Nephron (organoid): Measurements from ENCODE around the gene GATAD1.
A peak's percentile ranks its signal among the peaks of the same experiment; 100 is the strongest.
"Not testable (repeated sequence)": the region's sequence is repeated elsewhere in the genome, so short reads cannot be mapped to it uniquely, and the experiment has no call there.

Experiments used
- H3K27ac Mint-ChIP-seq, 3 experiments: 2 replicates each; pipeline ENCODE4 v1.8.0; 2020; ENCODE audit warnings: mixed read lengths in 3 of 3, mild to moderate bottlenecking in 2 of 3, moderate library complexity in 1 of 3
- H3K27me3 Mint-ChIP-seq: 2 replicates; pipeline ENCODE4 v1.8.0; 2021; ENCODE audit warnings: low read depth, mild to moderate bottlenecking, moderate library complexity, mixed read lengths
- H3K36me3 Mint-ChIP-seq: 2 replicates; pipeline ENCODE4 v1.8.0; 2020; ENCODE audit warnings: low read depth, mixed read lengths
- H3K4me1 Mint-ChIP-seq: 2 replicates; pipeline ENCODE4 v1.8.0; 2020; ENCODE audit warnings: mixed read lengths
- H3K4me3 Mint-ChIP-seq, 3 experiments: 2 replicates each; pipeline ENCODE4 v1.8.0; 2020; ENCODE audit warnings: mild to moderate bottlenecking in 3 of 3, mixed read lengths in 3 of 3, moderate library complexity in 2 of 3
- H3K9me3 Mint-ChIP-seq: 2 replicates; pipeline ENCODE4 v1.8.0; 2020; ENCODE audit warnings: mixed read lengths
- CTCF ChIP-seq, 3 experiments: fragments of 200-600 bp; sonication (generic); IDR thresholded peaks; one replicate each; pipeline ENCODE4 v1.5.0; 2021; ENCODE audit warnings: antibody characterized with exemption in 3 of 3; ENCODE audit not compliant: unreplicated experiment in 3 of 3

Gene GATAD1

GRCh38 chr7:92460109-92460508 lies 12.8 kb downstream of the GATAD1 start:
- Mint-ChIP-seq H3K4me1 (no peaks in the 10 kb centered on the region), H3K9me3 (no peaks in the 10 kb centered on the region), H3K36me3 (peaks cover 15% of the 10 kb centered on the region), H3K4me3 (no peak overlapping the region), H3K27me3 (no peaks in the 10 kb centered on the region), H3K27ac (no peak overlapping the region)
- no peak for TF ChIP-seq CTCF (IDR thresholded peaks at IDR 0.05; ENCODE audit: unreplicated experiment in 3 of 3)

GRCh38 chr7:92460510-92460909 lies 13.2 kb downstream of the GATAD1 start:
- Mint-ChIP-seq H3K9me3 (no peaks in the 10 kb centered on the region), H3K27ac (no peak overlapping the region), H3K36me3 (peaks cover 15% of the 10 kb centered on the region), H3K4me3 (no peak overlapping the region), H3K4me1 (no peaks in the 10 kb centered on the region), H3K27me3 (no peaks in the 10 kb centered on the region)
- TF ChIP-seq CTCF (IDR thresholded peaks at IDR 0.05; ENCODE audit: unreplicated experiment in 3 of 3): no peak

DNA sequence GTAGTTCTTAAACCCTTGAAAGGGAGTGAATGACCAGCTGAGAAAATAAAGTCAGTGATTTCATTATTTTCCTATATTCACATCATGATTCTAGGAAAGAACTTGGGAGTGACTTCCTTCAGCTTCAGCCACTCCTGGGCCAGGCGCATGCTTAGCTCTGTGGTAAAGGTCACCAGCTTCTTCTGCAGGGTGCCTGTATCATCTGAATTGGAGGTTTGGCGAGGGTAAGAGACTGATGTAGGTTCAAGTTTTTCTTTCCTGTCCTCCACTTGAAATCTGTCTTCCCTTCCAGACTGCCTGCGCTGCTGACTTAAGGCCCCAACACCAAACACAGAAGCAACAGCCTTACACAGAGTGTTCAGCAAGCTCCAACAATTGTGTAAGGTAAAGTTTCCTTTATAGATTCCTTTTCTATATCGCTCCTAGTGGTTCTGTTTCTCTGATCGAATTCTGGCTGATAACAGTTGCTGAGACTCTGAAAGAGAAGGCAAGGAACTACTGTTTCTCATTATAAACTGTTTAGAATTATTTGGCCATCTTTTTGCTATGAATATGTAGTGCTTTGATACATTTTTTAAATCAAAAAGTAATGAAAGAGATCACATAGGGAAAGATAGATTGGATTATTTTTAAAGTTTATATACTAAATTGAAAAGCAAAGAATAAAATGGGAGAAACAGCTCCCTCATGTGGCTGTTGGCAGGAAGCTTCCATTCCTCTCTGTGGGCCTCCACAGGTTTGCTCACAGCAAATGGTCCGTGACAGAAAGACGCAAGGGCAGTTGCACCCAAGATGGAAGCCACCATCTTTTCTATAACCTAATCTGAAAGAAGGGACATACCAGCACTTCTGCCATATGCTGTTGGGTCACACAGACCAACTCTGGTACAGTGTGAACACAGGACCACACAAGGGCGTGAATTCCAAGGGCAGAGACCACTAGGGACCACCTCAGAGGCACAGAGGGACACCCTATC lies 14.0 kb downstream of the GATAD1 start:
- peak; percentile 75 to 81 (median 76) for TF ChIP-seq CTCF (IDR thresholded peaks at IDR 0.05; ENCODE audit: unreplicated experiment in 3 of 3)
- no peak overlapping the region for H3K4me3 Mint-ChIP-seq
- peaks cover 9% of the 10 kb centered on the region for H3K36me3 Mint-ChIP-seq
- no peaks in the 10 kb centered on the region for H3K4me1 Mint-ChIP-seq
- peak overlapping the region in 1 of 3 experiments; percentile 63 for H3K27ac Mint-ChIP-seq
- H3K9me3 Mint-ChIP-seq: no peaks in the 10 kb centered on the region
- H3K27me3 Mint-ChIP-seq: no peaks in the 10 kb centered on the region

GRCh38 chr7:92462560-92462959 lies 15.3 kb downstream of the GATAD1 start:
- H3K27ac Mint-ChIP-seq: no peak overlapping the region
- H3K9me3 Mint-ChIP-seq: peaks cover 2% of the 10 kb centered on the region
- H3K36me3 Mint-ChIP-seq: peaks cover 7% of the 10 kb centered on the region
- no peak overlapping the region for H3K4me3 Mint-ChIP-seq
- no peaks in the 10 kb centered on the region for H3K27me3 Mint-ChIP-seq
- H3K4me1 Mint-ChIP-seq: no peaks in the 10 kb centered on the region
- TF ChIP-seq CTCF (IDR thresholded peaks at IDR 0.05; ENCODE audit: unreplicated experiment in 3 of 3): no peak

DNA sequence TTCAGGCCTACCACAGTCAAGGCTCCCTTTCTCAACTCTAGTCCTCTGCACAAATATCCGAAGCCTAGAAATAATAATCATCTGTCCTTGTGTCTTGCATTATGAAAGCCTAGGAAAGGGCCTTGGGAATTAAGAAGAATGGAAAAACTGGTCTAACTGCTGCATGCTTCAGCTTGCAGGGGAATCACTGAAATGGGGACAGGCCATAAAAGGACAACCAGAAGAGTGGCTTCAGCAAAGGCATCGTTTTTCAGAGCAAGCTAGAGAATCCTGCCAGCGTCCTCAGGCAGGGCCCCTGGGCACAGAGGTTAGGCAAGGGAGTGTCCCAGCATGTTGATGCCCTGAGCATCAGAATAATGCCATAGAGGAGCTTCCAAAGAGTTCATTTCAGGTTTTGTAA lies 17.2 kb downstream of the GATAD1 start:
- no peak overlapping the region for H3K27ac Mint-ChIP-seq
- H3K27me3 Mint-ChIP-seq: no peaks in the 10 kb centered on the region
- peaks cover 12% of the 10 kb centered on the region for H3K36me3 Mint-ChIP-seq
- H3K4me1 Mint-ChIP-seq: no peaks in the 10 kb centered on the region
- peaks cover 9% of the 10 kb centered on the region for H3K9me3 Mint-ChIP-seq
- no peak for TF ChIP-seq CTCF (IDR thresholded peaks at IDR 0.05; ENCODE audit: unreplicated experiment in 3 of 3)
- no peak overlapping the region for H3K4me3 Mint-ChIP-seq

DNA sequence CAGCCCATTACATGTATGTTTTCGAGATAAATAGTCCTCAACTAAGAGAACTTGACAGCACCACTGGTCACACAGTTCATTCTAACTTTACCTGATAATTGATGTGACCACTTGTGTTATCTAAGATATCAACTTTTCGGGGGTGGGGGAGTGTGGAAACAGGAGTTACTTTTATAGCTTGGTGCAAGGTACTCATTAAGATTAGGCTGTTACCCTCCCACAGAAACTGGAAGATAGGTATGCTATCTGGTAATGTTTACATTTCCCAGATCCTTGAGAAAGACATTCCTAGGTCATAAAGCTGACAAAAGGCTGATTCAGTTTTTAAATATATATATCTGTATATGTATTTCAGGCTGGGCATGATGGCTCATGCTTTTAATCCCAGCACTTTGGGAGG lies 19.4 kb downstream of the GATAD1 start:
- Mint-ChIP-seq H3K36me3 (peaks cover 13% of the 10 kb centered on the region), H3K4me3 (no peak overlapping the region), H3K4me1 (no peaks in the 10 kb centered on the region), H3K27me3 (no peaks in the 10 kb centered on the region), H3K27ac (no peak overlapping the region), H3K9me3 (peaks cover 9% of the 10 kb centered on the region)
- no peak for TF ChIP-seq CTCF (IDR thresholded peaks at IDR 0.05; ENCODE audit: unreplicated experiment in 3 of 3)

DNA sequence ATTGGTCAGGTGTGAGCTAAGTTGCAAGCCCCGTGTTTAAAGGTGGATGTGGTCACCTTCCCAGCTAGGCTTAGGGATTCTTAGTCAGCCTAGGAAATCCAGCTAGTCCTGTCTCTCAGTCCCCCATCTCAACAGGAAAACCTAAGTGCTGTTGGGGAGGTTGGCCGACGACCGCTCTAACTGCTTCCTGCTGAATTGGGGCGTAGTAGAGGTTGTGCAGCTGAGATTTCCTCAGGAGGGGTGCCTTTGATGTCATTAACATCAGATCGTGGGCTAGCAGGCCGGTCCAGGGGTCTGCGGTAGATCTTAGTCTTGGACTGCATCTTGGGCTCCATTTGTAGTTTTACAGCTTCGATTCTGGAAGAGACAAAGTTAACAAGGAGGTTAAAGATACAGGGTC lies 21.3 kb downstream of the GATAD1 start:
- H3K9me3 Mint-ChIP-seq, H3K4me1 Mint-ChIP-seq, H3K4me3 Mint-ChIP-seq, H3K27me3 Mint-ChIP-seq, H3K27ac Mint-ChIP-seq: not testable (repeated sequence)
- H3K36me3 Mint-ChIP-seq: peaks cover 13% of the 10 kb centered on the region

DNA sequence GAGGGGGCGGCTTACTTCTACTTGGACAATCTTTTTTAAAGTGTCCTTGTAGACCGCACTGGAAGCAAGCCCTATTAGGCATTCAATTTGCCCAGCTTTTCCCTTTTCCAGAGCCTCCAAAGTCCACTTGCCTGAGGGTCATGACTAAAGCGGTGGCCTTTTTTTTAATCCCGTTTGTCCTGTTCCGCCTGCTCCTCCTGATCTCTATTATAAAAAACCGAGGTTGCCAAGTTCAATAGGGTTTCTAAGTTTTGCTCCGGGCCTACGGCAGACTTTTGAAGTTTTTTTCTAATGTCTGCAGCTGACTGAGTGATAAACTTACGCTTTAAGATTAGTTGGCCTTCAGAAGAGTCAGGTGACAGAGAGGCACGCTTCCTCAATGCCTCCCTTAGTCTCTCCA lies 26.7 kb downstream of the GATAD1 start:
- H3K36me3 Mint-ChIP-seq, H3K9me3 Mint-ChIP-seq, H3K4me1 Mint-ChIP-seq, H3K4me3 Mint-ChIP-seq, H3K27ac Mint-ChIP-seq, H3K27me3 Mint-ChIP-seq: not testable (repeated sequence)
